Stomach (tissue), 9 donors: ENCODE results near the gene RAD21L1. TPM values are rescaled to one million over a fixed set of nuclear protein-coding genes. Genes with fewer than 3 reads are reported as not detected.

ENCODE experiments used
- DNase-seq, 2 donors: peaks; one replicate each; pipeline versions ENCODE4 v3.0.0 to v3.0.0-alpha.2; 2013 to 2019
- H3K27ac ChIP-seq, 5 donors: fragments of 200-600 bp in 4 of 5; sonication (generic) in 4 of 5; one replicate each; pipeline ENCODE4 v1.5.1; 2013 to 2019; ENCODE audit warnings: mild to moderate bottlenecking in 1 of 5, moderate library complexity in 1 of 5
- H3K27me3 ChIP-seq, 3 donors: fragments of 200-600 bp; sonication (generic); one replicate each; pipeline ENCODE4 v1.5.1; 2017 to 2019; ENCODE audit warnings: mixed run types in 1 of 3
- H3K36me3 ChIP-seq, 4 donors: fragments of 200-600 bp; sonication (generic); 1 replicate in 3 of 4; 2 replicates in 1 of 4; pipeline ENCODE4 v1.5.1; 2016 to 2019
- H3K4me1 ChIP-seq, 4 donors: fragments of 200-600 bp; sonication (generic); one replicate each; pipeline ENCODE4 v1.5.1; 2016 to 2019
- H3K4me3 ChIP-seq, 4 donors: fragments of 200-600 bp; sonication (generic) in 3 of 4; one replicate each; pipeline ENCODE4 v1.5.1; 2016 to 2019; ENCODE audit warnings: mild to moderate bottlenecking in 1 of 4
- H3K9me3 ChIP-seq, 4 donors: fragments of 200-600 bp; sonication (generic); one replicate each; pipeline ENCODE4 v1.5.1; 2016 to 2019
- EP300 ChIP-seq: sonication (generic); formaldehyde crosslinking; IDR thresholded peaks from one replicate; pipeline ENCODE4 v1.6.1; 2017; ENCODE audit warnings: antibody characterized with exemption
- POLR2A ChIP-seq, 4 donors: fragments of 450-650 bp; IDR thresholded peaks; one replicate each; pipeline ENCODE4 v1.6.1; 2016; ENCODE audit warnings: antibody characterized with exemption in 4 of 4, control low read depth in 2 of 4, mild to moderate bottlenecking in 1 of 4, moderate library complexity in 1 of 4
- POLR2AphosphoS5 ChIP-seq, 3 donors: sonication (generic); formaldehyde crosslinking; IDR thresholded peaks; one replicate each; pipeline ENCODE4 v1.6.1; 2016; ENCODE audit warnings: antibody characterized with exemption in 3 of 3
- WGBS, 5 donors: extraction: QIAGEN DNeasy Blood & Tissue Kit in 3 of 5; methylation state at CpG; one replicate each; pipeline versions ENCODE4 v1.1.5 to v1.1.7; 2013 to 2018; 5-methylcytosine and 5-hydroxymethylcytosine counted together
- intact Hi-C: fragments of 100-400 bp; cut with DNase I; formaldehyde crosslinking; loops from one replicate; pipeline ENCODE4 v1.15.1; 2023; ENCODE audit warnings: low total_unique reads
- polyA plus RNA-seq, 3 donors: library from polyadenylated mRNA; stranded (reverse); fragments of 200-250 nt; gene quantifications; one replicate each; pipeline ENCODE4 v1.2.3, GENCODE V29; 2013
- total RNA-seq, 5 donors: library from RNA; depleted of rRNA; stranded (reverse); fragments of >200 nt; gene quantifications; one replicate each; pipeline versions ENCODE4 v1.1.0 to v1.2.3, GENCODE V29; 2014 to 2016
- TF ChIP-seq, protein P1 (sequence below), 7 experiments: fragments of 450-650 bp in 4 of 7; fragments of 200-600 bp in 3 of 7; sonication (generic) in 3 of 7; IDR thresholded peaks; one replicate each; pipeline ENCODE4 v1.5.1; 2016 to 2019; ENCODE audit warnings: antibody characterized with exemption in 7 of 7, control low read depth in 2 of 7, mild to moderate bottlenecking in 1 of 7
- donor health status: healthy with polysubstance abuse.
- donor health status: Bipolar disorder and iron deficiency.
- donor health status: healthy.

The RAD21L1 gene
- total and polyA plus RNA-seq, 8 donors = not detected

GRCh38 chr20:1240549-1240948 lies 14.7 kb downstream of the RAD21L1 start:
- no peak for DNase-seq
- intact Hi-C loops = no loop called here
- H3K36me3 ChIP-seq = no peaks in the 10 kb centered on the region
- WGBS, 5 donors = 77 to 87% (median 81%) methylated on average over 5 of the region's 5 CpGs
- H3K9me3 ChIP-seq = no peaks in the 10 kb centered on the region
- no peak overlapping the region for H3K4me3 ChIP-seq
- no peaks in the 10 kb centered on the region for H3K4me1 ChIP-seq
- TF ChIP-seq EP300 (no peak), POLR2A (IDR thresholded peaks at IDR 0.05) (no peak), POLR2AphosphoS5 (IDR thresholded peaks at IDR 0.05) (no peak)
- TF ChIP-seq, protein P1, sequence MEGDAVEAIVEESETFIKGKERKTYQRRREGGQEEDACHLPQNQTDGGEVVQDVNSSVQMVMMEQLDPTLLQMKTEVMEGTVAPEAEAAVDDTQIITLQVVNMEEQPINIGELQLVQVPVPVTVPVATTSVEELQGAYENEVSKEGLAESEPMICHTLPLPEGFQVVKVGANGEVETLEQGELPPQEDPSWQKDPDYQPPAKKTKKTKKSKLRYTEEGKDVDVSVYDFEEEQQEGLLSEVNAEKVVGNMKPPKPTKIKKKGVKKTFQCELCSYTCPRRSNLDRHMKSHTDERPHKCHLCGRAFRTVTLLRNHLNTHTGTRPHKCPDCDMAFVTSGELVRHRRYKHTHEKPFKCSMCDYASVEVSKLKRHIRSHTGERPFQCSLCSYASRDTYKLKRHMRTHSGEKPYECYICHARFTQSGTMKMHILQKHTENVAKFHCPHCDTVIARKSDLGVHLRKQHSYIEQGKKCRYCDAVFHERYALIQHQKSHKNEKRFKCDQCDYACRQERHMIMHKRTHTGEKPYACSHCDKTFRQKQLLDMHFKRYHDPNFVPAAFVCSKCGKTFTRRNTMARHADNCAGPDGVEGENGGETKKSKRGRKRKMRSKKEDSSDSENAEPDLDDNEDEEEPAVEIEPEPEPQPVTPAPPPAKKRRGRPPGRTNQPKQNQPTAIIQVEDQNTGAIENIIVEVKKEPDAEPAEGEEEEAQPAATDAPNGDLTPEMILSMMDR (IDR thresholded peaks at IDR 0.05) = no peak
- peaks cover 0 to 25% (median 0%) of the 10 kb centered on the region in 3 donors for H3K27me3 ChIP-seq
- H3K27ac ChIP-seq = no peak overlapping the region

GRCh38 chr20:1241456-1241855 lies 15.6 kb downstream of the RAD21L1 start:
- Histone ChIP-seq H3K4me3 (no peak overlapping the region), H3K36me3 (no peaks in the 10 kb centered on the region), H3K27me3 (peaks cover 0 to 22% (median 0%) of the 10 kb centered on the region in 3 donors), H3K9me3 (no peaks in the 10 kb centered on the region), H3K27ac (no peak overlapping the region), H3K4me1 (no peaks in the 10 kb centered on the region)
- intact Hi-C loops = no loop called here
- TF ChIP-seq, protein P1 (IDR thresholded peaks at IDR 0.05) = no peak
- TF ChIP-seq POLR2AphosphoS5 (IDR thresholded peaks at IDR 0.05) (no peak), POLR2A (IDR thresholded peaks at IDR 0.05) (no peak), EP300 (no peak)
- DNase-seq = no peak

DNA sequence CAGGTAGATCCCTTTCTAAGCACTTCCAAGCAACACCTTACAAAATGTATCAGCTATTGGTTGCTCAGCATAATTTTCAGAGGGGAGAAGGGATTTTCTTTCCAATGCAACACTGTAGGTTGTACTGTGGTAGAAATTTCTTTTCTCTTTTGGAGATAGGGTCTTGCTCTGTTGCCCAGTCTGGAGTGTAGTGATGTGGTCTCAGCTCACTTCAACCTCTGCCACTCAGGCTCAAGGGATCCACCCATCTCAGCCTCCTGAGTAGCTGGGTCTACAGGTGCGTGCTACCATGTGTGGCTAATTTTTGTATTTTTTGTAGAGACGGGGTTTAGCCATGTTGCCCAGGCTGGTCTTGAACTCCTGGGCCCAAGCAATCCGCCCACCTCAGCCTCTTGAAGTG lies 16.3 kb downstream of the RAD21L1 start:
- no peak for TF ChIP-seq EP300
- no peak for TF ChIP-seq POLR2A (IDR thresholded peaks at IDR 0.05)
- TF ChIP-seq POLR2AphosphoS5 (IDR thresholded peaks at IDR 0.05) = no peak
- TF ChIP-seq, protein P1 (IDR thresholded peaks at IDR 0.05) = no peak
- H3K9me3 ChIP-seq = no peaks in the 10 kb centered on the region
- no peak overlapping the region for H3K4me3 ChIP-seq
- H3K4me1 ChIP-seq = no peaks in the 10 kb centered on the region
- no peaks in the 10 kb centered on the region for H3K36me3 ChIP-seq
- WGBS, 5 donors = 86 to 97% (median 87%) methylated on average over 3 of the region's 3 CpGs
- peaks cover 0 to 22% (median 0%) of the 10 kb centered on the region in 3 donors for H3K27me3 ChIP-seq
- H3K27ac ChIP-seq = no peak overlapping the region
- no peak for DNase-seq
- intact Hi-C loops = no loop called here

DNA sequence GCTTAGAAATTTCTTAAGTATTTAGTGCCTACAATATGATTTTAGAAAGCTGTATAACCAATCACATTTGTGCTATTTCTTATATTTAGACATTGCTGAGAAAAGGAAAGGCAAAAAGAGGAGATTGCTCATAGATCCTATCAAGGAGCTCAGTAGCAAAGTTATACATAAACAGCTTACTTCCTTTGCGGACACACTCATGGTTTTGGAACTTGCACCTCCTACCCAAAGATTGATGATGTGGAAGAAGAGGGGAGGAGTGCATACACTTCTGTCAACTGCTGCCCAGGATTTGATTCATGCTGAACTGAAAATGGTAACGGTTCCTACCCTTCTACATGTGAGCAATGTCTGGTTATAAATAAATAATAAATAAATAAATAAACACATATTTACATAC lies 16.7 kb downstream of the RAD21L1 start:
- no peak for DNase-seq
- Histone ChIP-seq H3K36me3 (no peaks in the 10 kb centered on the region), H3K27ac (no peak overlapping the region), H3K9me3 (no peaks in the 10 kb centered on the region), H3K4me3 (no peak overlapping the region), H3K4me1 (no peaks in the 10 kb centered on the region), H3K27me3 (peaks cover 0 to 22% (median 0%) of the 10 kb centered on the region in 3 donors)
- TF ChIP-seq POLR2AphosphoS5 (IDR thresholded peaks at IDR 0.05) (no peak), POLR2A (IDR thresholded peaks at IDR 0.05) (no peak), EP300 (no peak)
- TF ChIP-seq, protein P1 (IDR thresholded peaks at IDR 0.05) = no peak
- intact Hi-C loops = no loop called here
- 34 to 61% (median 43%) methylated on average over 2 of the region's 2 CpGs for WGBS, 5 donors
